Measurements from ENCODE around the gene CENPU.
"Not testable (repeated sequence)": the region's sequence is repeated elsewhere in the genome, so short reads cannot be mapped to it uniquely, and the experiment has no call there.

The CENPU gene

GRCh38 chr4:184755278-184755677 is 21.4 kb upstream of the CENPU start:
- no peak for DNase-seq
- intact Hi-C loops (cut with DNase I): no loop called here

DNA sequence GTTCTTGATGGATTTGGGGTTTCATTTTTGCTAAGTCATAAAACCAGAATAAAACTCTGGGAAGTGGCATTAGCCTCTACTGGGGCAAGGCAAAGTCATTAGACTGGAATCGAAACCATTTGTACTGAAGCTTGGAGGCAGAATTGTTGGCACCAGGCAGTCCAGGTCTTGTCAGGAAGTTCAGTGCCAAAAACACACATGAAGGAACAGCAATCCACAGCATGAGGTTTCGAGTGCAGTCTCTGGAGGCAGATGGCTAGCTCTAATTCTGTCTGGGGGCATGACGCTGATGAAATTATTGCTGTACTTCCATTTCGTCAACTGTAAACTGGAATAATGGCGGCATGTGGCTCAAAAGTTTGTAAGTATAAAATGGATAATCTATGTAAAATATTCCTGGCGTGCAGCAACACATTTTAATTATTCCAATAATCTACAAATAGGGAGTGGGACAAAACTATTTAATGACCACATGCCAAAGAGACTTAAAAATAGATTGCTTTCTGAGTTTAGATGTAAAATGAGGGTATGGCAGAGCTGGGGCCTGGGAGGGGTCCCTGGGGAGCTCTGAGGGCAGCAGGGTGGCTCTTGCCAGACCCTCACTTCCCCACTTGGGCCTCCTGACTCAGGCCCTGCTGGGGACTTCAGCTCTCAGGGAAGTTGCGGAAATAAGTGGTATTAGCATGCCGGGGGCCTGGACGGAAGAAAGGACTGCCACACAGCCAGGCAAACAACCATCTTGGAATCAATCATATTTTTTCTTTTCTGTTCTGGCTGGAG is 18.8 kb upstream of the CENPU start:
- intact Hi-C loops (cut with DNase I): no loop called here
- DNase-seq: no peak

GRCh38 chr4:184751585-184751956 is 17.7 kb upstream of the CENPU start:
- intact Hi-C loops (cut with DNase I): no loop called here
- no peak for DNase-seq

- intact Hi-C loops (cut with DNase I): no loop called here
- DNase-seq: no peak
These were observed 17.2 kb upstream of the CENPU start for GRCh38 chr4:184750926-184751584.

- intact Hi-C loops (cut with DNase I): loop anchor here (5.0 to 10.0 kb wide), 3 partner anchors 59 to 347 kb away; no protein-coding TSS in a partner anchor
- peak in 1 of 10 donors; percentile 73 for DNase-seq
These were observed 14.4 kb upstream of the CENPU start for GRCh38 chr4:184748251-184748652.

GRCh38 chr4:184747034-184747830 is 13.3 kb upstream of the CENPU start:
- no peak for DNase-seq
- intact Hi-C loops (cut with DNase I): loop anchor here (2.0 to 10.0 kb wide), 4 partner anchors 60 to 348 kb away; no protein-coding TSS in a partner anchor

- DNase-seq: peak in 6 of 10 donors; percentile 67 to 93 (median 73)
- intact Hi-C loops (cut with DNase I): loop anchor here (2.0 to 10.0 kb wide), 4 partner anchors 61 to 349 kb away; no protein-coding TSS in a partner anchor
These were observed 12.2 kb upstream of the CENPU start for GRCh38 chr4:184745831-184746795.

- intact Hi-C loops (cut with DNase I): loop anchor here (10.0 kb wide), 2 partner anchors 261 to 351 kb away; no protein-coding TSS in a partner anchor
- no peak for DNase-seq
These were observed 10.3 kb upstream of the CENPU start for GRCh38 chr4:184744236-184744635.

DNA sequence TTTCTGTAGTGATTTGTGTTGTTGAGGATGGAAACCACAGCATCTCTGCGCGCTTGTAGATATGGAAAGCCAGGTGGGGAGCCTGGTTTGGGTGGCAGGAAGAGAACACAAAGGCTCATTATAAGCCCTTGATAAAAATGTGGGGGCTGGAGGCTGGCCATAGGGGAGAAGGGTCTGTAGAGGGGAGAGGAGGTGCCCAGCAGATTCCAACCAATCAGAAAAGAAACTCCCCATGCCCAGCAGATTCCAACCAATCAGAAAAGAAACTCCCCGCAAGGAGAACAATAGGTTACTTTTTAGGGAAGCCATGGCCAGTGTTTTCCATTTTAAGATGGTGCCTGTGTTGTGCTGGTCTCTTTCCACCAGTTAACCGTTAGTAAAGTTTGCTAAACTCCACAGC is 9.8 kb upstream of the CENPU start:
- no peak for DNase-seq
- intact Hi-C loops (cut with DNase I): loop anchor here (10.0 kb wide), 2 partner anchors 261 to 351 kb away; no protein-coding TSS in a partner anchor

GRCh38 chr4:184741651-184742050 is 7.8 kb upstream of the CENPU start:
- intact Hi-C loops (cut with DNase I): loop anchor here (10.0 kb wide), 2 partner anchors 263 to 353 kb away; no protein-coding TSS in a partner anchor
- DNase-seq: not testable (repeated sequence)

DNA sequence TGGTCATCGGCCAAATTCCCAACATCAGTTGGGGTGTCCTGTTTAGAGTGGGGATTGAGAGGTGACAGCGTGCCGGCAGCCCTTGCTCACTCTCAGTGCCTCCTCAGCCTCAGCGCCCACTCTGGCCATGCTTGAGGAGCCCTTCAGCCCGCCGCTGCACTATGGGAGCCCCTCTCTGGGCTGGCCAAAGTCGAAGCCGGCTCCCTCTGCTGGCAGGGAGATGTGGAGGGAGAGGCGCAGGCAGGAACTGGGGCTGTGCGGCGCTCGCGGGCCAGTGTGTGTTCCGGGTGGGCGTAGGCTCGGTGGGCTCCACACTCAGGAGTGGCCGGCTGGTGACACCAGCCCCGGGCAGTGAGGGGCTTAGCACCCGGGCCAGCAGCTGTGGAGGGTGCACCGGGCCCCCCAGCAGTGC is 7.1 kb upstream of the CENPU start:
- peak in 1 of 10 donors; percentile 79 for DNase-seq
- intact Hi-C loops (cut with DNase I): loop anchor here (10.0 kb wide), 2 partner anchors 264 to 354 kb away; no protein-coding TSS in a partner anchor

DNA sequence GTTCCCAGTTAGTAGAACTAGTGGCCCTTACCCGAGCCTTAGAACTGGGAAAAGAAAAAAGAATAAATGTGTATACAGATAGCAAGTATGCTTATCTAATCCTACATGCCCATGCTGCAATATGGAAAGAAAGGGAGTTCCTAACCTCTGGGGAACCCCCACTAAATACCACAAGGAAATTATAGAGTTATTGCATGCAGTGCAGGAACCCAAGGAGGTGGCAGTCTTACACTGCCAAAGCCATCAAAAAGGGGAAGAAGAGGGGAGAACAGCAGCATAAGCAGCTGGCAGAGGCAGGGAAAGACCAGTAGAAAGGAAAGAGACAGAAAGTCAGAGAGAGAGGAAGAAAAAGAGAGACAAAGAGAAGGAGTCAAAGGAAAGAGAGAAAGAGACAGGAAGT is 5.7 kb upstream of the CENPU start:
- DNase-seq; intact Hi-C loops (cut with DNase I): not testable (repeated sequence)

DNA sequence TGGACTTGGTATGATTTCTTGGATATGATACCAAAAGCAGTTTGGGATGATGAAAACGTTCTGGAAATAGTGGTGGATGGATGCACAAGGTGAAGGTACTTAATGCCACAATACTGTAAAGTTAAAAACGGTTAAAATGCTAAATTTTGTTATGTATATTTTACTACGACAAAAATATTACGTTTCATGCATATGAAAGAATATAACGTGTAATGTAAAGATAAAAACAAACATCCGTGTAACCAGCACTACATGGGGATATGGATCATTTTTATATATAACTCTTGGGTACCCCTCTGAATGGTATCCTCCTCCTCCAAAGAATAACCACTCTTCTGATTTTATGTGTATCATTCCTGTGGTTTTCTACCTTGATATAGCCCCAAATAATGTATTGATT is 862 bp upstream of the CENPU start:
- intact Hi-C loops (cut with DNase I): loop anchor here (1.0 to 5.0 kb wide), 3 partner anchors 84 to 197 kb away; no protein-coding TSS in a partner anchor

GRCh38 chr4:184732126-184732525 is 1.8 kb downstream of the CENPU start:
- intact Hi-C loops (cut with DNase I): loop anchor here (5.0 kb wide), 1 partner anchor 195 kb away; no protein-coding TSS in a partner anchor
- no peak for DNase-seq

More for the DNA sequence above, 862 bp upstream of the CENPU start:
- no peak for DNase-seq

GRCh38 chr4:184731056-184731455 is 2.8 kb downstream of the CENPU start:
- DNase-seq: no peak
- intact Hi-C loops (cut with DNase I): loop anchor here (5.0 kb wide), 1 partner anchor 194 kb away; no protein-coding TSS in a partner anchor

DNA sequence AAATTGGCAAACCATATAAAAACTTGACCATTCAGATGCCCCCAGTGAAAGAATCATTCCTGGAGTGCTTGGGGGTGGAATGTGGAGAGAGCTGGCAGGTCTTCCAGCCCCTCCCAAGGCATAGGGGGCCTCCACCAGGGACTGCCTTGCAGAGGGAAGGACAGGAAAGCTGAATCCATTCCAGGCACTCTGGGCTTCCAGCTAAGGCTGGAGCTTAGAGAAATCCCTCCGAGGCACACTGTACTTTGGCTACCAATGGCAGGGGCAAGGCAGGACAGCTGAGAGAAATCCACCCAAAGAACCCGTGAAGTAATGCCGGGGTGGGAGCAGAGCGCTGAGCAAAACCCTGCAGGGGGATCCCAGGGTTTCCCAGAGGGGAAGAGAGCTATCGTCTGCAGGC is 4.0 kb downstream of the CENPU start:
- DNase-seq: no peak
- intact Hi-C loops (cut with DNase I): loop anchor here (5.0 kb wide), 1 partner anchor 193 kb away; no protein-coding TSS in a partner anchor

GRCh38 chr4:184728858-184729257 is 5.0 kb downstream of the CENPU start:
- no peak for DNase-seq
- intact Hi-C loops (cut with DNase I): no loop called here

DNA sequence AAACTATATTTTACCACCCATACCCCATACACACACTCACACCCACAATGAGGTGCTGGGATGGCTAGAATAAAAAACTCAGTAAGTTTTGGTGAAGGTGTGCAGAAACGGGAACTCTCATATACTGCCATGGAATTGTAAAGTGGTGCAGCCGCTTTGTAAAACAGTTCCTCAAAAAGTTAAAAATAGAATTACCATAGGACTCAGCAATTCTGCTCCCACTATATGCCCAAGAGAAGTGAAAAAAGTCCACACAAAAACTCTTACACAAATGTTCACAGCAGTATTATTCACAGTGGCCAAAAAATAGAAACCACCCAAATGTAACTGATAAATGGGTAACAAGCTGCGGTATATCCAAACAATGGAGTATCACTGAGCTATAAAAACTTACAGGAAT is 6.5 kb downstream of the CENPU start:
- DNase-seq: no peak
- intact Hi-C loops (cut with DNase I): no loop called here

DNA sequence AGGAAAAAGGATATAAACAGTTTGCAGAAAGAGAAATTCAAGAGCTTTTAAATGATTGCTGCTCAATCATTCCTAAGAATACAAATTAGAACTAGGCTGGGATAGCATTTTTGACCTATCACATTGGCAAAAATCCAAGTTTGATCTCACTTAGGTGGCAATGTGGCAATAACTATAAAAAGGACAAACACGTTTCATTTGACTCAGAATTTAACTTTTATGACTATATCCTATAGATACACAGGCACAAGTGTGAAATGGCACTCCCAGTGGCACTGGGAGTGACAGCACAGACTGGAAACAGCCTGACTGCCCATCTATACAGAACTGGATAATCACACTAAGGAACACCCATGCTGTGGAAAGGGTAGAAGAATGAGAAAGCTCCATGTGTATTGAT is 11.1 kb downstream of the CENPU start:
- intact Hi-C loops (cut with DNase I): no loop called here
- no peak for DNase-seq

Data from posterior cingulate gyrus (tissue), 11 donors.